HG03108 (cell line): ENCODE measurements around the gene GJA1.
"Not testable (repeated sequence)": the region's sequence is repeated elsewhere in the genome, so short reads cannot be mapped to it uniquely, and the experiment has no call there.

Source experiments
- ATAC-seq: cut with Tn5 transposase; IDR thresholded peaks from one replicate; pipeline ENCODE4 v1.9.1; 2021; ENCODE audit warnings: moderate library complexity; ENCODE audit not compliant: unreplicated experiment

Gene GJA1

DNA sequence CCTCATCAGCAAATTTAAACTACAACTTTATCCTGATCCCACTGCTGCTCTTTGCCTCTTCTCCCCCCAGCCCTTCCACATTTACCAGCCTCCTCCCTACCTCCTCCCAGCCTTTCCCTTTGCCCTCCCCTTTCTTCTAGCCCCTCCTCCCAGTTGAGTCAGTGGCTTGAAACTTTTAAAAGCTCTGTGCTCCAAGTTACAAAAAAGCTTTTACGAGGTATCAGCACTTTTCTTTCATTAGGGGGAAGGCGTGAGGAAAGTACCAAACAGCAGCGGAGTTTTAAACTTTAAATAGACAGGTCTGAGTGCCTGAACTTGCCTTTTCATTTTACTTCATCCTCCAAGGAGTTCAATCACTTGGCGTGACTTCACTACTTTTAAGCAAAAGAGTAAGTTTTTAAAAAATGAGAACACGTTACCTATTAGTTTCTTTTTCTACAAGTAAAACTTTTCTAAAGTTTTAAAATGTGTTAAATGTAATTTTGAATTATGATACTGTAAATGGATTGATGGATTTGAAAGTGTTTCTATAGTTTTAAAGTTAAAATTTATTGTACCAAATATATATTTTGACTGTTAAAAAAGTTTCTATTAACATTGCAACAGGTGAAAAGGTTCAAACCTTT, at the start of gene GJA1:
Gene GJA1, plus strand, starts transcription at position 203 of the 626 bp plus-strand sequence. CDS start 11,202 bp downstream, outside the sequence.
- no peak for ATAC-seq

DNA sequence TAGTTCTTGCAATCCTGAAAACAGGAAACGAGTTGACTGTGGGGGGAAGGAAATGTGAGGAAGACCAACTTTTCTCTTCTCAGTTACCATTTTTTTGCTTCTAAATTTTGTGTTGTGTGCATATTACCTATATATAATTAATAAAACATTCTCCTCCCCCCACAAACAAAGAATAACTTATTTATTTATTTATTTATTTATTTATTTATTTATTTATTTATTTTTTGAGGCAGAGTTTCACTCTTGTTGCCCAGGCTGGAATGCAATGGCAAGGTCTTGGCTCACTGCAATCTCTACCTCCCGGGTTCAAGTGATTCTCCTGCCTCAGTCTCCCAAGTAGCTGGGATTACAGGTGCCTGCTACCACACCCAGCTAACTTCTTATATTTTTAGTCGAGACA, 48.9 kb upstream of the GJA1 start:
- not testable (repeated sequence) for ATAC-seq

DNA sequence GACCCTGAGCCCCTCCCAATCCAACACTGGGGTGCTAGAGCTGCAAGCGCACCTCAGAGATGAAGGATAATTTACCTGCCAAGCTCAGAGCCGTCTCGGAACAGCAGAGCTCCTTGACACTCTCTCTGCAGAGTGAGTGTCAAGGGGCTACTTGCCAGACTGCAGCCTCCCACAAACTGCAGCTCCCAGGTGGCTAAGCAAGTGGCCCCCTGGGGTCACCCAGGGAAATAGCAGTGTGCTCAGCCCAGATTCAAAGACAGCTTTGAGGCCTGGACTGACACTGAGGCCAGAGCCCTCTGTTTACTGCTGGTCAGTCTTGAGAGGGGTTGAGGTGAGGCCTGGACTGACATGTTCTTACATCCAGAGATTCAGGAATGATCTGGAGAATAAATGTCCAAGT, 46.0 kb upstream of the GJA1 start:
- ATAC-seq: no peak

DNA sequence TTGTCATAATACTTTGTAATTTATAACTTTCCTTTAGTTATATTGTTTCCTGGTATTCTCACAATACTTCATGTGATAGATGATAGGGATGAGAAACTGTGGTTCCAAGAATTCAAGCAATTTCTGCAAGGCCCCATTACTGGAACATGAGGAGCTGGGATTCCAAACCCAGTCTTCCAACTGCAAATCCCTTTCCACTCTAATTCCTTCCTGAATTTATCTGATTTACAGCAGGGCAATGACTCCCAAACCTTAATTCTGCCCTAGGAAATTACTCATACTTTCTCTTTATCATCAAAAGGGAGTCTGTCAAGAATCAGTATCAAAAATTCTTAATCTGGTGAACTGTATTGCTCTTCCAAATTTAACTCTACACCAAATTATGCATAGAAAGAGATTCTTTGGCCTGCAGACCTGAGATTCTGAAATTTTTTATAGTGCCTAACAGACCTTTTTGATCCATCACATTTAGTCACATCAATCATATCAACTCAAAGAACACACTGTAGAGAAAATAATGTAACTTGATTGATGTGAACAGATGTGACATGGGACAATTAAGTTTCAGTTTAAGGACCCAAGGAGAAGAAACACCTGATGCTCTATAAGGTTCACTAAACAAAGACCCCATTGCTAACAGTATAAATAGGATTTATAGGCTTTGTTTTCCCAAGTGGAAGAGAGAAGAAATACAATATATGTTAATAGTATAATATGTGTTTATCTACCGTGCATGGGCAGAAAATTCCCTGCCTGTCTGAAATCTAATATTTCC, 41.5 kb upstream of the GJA1 start:
- no peak for ATAC-seq

DNA sequence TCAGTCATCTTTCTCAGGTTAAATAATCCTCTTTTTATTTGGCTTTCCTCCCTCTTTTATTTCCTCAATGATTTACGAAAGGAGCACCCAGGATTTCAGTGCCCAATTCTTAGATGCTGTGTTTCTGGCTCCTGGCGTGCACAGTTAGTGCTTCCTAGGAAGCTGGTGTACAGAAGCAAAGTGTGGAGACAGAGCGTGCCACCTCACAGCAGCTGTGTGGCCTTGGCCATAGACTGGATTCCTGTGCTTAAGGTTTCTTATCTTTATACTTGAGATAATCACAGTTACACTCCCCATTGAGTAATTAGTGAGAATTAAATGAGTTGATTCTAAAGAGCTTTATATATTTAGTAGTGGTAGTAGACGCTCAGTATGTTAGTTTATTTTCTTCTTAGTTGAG, 39.7 kb upstream of the GJA1 start:
- ATAC-seq: no peak

DNA sequence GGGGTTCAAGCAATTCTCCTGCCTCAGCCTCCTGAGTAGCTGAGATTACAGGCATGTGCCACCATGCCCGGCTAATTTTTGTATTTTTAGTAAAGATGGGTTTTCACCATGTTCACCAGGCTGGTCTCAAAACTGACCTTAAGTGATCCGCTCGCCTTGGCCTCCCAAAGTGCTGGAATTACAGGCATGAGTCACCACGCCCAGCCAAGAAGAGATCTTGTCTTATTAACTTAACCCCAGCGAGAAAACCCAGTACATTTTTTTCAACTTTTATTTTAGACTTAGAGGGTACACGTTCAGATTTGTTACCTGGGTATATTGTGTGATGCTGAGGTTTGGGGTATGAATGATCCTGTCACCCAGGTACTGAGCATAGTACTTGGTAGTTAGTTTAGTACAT, 38.3 kb upstream of the GJA1 start:
- not testable (repeated sequence) for ATAC-seq

DNA sequence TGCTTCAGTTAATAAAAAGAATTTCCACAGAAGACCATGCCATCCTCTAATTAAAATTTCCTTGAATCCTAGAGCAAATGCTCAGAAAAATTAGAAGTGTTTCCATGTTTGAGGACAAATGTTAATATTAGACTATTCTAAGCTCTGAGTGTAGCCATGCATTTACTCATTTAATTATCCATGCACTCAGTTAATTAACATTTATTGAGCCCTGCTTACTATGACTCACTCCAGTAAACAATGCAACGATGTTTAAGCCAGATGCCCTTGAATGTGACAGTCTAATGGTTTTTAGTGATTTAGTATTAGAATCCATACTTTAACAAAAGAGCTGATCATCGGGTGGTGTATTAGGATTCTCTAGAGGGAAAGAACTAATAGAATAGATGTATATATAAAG, 37.3 kb upstream of the GJA1 start:
- no peak for ATAC-seq

DNA sequence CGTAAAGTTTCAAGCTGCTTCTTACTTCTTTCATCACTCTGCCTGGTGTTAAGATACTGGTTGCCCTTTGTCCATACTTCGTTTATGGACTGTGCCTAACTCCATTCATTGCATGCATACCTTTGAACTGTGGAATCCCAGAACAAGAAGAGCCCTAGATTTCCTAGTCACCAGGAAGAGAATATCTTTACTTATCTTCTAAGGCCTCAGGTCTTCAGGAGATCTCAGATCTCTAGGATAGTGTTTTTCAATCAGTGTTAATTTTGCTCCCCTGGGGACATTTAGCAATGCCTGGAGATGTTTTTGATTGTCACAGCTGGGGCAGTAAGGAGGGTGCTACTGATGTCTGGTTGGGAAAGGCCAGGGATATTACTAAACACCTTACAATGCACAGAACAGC, 35.5 kb upstream of the GJA1 start:
- ATAC-seq: no peak

DNA sequence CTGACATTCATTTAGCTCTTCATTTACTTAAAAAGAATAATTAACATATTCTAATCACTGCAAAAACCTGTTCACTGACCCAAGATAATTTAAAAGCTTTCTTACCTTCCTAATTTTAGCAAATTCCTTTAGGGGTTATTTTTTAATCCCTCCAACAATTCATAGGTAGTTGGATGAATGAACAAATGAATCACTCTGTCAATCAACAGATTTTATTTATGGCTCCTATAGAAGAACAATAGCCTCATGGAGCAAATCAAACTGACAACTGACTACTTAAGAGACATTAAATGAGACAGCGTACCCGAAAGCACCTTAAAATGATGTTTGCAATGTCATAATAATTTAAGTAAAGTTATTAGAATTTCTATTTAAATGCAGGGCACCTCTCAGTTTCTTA, 31.5 kb upstream of the GJA1 start:
- no peak for ATAC-seq

DNA sequence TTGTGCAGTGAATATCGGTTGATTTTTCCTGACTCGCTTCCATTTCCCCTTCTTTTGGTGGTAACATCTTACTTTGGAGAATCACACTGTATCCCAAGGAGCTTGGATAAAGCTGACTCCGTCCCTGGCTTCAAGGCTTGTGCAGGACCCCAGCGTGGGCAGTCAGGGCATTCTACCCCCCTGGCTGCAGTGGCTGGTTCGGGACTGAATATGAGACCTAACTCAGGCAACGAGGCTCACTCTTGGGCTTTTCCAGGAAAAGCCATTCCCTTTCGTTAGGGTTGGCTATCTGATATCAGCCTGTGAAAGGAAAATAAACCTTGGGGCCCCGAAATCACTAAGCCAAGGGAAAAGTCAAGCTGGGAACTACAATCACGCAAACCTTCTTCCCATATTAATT, 30.1 kb upstream of the GJA1 start:
- no peak for ATAC-seq

DNA sequence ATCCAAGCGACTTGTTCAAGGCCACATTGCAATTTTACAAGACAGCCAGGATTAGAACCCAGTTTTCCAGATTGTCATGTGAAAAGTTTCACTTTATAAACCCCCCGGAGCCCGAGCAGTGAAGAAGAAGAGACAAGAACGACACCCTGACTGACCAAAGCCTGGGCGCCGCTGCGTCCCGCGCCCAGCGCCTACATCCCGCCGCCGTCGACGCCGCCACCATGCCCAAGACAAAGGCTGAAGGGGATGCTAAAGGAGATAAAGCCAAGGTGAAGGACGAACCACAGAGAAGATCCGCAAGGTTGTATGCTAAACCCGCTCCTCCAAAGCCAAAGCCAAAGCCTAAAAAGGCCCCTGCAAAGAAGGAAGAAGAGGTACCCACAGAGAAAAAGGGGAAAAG, 27.1 kb upstream of the GJA1 start:
- no peak for ATAC-seq

DNA sequence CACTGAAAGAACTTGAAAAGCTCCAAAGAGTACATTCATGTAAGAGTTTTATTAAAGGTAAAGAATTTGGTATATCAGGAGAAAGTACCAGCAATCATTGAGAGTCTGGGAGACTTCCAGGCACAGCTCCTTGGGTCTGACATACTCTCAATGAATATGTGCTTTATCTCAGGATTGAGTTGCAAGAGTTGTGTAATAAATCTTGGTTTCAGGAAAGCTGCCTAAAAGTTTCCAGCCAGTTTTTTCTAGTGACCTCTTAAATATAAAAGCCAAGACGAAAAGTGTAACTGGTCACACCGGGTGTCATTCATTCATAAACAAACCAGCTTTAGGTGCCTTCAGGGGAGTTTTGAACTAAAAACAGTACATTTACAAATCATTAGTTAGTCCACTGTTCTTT, 21.6 kb upstream of the GJA1 start:
- ATAC-seq: no peak

DNA sequence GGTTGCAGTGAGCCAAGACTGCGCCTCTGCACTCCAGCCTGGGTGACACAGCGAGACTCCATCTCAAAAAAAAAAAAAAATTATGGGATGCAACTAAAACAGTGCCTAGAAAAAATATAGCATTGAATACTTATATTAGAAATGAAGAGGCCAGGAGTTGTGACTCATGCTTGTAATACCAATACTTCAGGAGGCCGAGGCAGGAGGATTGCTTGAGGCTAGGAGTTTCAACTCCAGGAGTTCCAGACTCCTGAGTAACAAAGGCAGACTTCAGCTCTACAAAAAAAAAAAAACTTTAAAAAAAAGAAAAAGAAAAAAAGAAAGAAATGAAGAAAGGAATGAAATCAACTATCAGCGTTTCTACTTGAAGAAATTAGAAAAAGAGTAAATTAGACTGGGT, 17.1 kb upstream of the GJA1 start:
- ATAC-seq: no peak

DNA sequence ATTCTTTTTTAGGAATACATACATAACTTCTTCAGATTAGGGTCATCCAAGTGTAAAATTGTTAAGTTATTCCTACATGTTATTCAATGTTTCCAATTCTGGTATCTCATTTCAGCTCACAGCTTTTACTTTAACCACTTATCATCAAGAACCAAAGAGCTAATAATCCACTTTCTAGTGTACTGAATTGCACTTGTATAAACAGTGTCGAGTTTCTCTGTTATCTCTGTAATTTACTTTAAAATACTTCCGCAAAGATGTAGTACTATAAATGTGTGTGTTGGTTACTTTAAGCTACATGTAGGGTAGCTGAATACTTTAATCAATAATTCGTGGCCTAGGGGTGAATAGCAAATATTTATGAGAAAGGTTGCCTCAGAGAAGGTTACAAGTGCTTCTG, 8.8 kb upstream of the GJA1 start:
- ATAC-seq: no peak

DNA sequence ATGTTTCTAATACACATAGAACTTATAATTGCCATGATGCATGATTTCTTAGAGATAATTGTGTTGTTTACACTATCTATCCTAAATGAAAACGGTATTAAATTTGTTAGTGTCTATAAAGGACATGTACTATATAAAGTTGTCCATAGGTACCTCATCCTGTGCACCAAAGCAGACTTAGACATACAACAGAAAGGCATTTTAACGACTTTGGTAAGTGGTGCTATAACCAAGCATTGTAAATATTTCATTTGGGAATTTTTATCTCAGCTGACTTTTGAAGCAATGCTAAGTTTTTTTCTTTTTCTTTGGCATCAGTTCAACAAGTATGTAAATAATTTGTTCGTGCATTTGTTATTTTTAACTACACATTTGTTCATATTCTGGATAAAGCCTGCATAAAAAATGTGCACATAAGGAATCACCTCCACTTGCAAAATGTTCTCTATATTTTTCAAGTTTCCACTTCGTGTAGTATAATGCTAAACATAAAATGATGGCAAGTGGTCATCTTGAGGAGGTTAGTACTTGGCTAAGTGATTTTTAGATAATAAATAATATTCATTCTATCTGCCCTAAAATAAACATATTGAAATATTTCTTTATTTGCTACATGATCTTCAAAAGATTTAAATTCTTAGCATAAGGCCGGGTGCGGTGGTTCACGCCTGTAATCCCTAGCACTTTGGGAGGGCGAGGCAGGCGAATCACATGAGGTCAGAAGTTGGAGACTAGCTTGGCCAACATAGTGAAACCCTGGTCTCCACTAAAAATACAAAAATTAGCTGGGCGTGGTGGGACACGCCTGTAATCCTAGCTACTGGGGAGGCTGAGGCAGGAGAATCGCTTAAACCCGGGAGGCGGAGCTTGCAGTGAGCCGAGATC, 6.3 kb upstream of the GJA1 start:
- ATAC-seq: no peak

DNA sequence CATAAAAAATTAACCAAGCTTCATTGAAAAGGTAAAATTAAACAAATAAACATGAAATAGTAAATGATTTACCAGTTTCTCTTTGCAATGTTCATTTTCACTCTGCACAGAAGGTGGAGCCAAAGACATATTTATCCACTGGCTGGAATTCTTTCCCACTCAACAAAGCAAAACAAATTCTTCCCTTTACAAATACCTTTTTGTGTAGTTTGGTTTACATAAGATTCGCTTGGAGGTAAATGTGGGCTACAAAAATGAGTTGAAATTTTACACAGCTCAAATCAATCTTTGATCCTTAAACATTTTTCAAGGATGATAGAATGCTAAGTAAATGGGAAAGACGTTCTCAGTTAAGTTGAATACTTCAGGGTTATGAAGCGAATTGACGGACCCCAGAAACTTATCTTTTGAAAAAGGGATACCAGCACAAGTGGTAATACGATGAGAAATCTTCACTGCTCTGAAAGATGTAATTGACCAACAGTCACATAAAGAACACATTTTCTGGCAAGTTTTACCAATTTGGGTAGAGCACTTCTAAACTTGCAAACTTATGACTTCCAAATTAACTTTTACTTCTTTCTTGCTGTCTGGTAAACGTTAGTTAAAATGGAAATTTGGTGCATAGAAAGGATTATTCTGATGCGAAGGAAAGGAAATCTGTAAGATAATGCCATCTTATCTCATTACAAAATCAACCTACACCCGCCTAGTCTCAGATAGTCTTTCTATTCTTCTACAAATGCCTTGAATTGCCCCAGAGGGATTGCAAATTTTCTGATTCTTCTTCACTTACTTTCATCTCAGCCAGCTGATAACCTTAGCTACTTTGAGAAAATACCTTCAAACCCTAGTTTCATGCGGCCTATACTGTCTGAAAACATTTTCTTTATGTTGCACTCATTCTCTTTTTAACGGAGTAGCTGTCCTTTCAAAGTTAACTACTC, 4.7 kb upstream of the GJA1 start:
- no peak for ATAC-seq

DNA sequence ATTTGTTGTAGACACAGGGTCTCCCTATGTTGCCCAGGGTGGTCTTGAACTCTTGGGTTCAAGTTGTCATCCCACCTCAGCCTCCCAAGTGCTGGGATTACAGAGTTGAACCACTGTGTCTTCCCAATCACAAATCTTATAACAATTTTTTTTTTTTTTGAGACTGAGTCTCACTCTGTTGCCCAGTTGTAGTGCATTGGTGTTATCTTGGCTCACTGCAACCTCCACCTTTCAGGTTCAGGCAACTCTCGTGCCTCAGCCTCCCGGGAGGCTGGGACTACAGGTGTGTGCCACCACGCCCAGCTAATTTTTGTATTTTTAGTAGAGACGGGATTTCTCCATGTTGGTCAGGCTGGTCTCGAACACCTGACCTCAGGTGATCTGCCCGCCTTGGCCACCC, 3.7 kb upstream of the GJA1 start:
- not testable (repeated sequence) for ATAC-seq

DNA sequence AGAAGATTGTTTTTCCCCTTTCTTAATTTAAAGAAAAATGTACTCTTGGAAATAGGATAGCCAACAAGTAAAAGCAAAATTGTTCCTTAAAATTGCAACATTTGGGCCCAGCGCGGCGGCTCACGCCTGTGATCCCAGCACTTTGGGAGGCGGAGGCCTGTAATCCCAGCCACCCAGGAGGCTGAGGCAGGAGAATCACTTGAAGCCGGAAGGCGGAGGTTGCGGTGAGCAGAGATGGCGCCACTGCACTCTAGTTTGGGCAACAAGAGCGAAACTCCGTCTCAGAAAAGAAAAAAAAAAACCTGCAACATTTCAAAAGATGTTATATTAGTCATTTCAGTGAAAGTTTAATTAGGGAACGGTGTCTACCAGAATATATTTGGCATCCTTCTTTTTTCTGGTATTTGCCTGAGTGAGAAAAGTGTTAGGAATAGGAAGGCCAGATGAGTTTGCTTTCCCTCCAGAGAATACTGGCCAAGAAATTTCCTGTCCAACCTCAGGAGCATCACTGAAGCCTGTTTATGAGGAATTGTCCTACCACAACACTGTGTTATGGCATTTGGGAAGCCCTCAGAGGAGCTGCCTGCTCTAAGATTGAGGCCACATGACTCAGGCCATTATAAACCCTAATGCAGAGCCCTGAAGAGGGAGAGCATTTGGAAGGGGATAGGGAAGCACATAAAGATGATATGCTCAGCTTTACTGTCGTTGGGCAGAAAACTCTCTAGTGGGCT, 1.2 kb upstream of the GJA1 start:
- no peak for ATAC-seq

DNA sequence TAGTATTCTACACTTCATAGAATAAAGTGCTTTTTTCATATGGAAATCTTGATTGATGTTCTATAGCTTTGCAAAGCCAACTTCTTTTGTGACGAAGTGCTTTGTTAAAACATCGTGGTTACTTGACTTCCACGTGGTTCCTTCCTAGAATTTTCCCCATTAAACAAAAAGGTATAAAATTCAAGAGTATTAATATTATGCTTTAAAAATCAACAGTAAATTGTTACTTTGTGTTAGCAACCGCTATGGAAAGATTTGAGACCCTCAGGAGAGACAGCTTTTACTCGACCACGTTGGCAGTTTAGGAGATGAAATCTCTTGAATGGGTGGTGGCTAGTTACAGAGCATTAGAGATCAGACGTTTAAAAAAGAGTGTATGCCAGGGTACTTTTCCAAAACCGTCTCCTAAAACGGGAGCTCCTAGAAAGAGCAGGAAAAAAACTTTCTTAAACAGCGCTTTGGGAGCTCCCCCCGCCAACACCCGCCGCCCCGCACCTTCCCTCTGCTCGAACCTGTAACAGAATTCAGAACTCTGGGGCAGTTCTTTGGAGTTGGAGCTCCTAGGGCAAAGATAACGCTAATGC, 920 bp downstream of the GJA1 start:
- ATAC-seq: no peak
